ENCODE data around the gene RNF112.
A peak's percentile ranks its signal among the peaks of the same experiment; 100 is the strongest.

RNF112 gene

DNA sequence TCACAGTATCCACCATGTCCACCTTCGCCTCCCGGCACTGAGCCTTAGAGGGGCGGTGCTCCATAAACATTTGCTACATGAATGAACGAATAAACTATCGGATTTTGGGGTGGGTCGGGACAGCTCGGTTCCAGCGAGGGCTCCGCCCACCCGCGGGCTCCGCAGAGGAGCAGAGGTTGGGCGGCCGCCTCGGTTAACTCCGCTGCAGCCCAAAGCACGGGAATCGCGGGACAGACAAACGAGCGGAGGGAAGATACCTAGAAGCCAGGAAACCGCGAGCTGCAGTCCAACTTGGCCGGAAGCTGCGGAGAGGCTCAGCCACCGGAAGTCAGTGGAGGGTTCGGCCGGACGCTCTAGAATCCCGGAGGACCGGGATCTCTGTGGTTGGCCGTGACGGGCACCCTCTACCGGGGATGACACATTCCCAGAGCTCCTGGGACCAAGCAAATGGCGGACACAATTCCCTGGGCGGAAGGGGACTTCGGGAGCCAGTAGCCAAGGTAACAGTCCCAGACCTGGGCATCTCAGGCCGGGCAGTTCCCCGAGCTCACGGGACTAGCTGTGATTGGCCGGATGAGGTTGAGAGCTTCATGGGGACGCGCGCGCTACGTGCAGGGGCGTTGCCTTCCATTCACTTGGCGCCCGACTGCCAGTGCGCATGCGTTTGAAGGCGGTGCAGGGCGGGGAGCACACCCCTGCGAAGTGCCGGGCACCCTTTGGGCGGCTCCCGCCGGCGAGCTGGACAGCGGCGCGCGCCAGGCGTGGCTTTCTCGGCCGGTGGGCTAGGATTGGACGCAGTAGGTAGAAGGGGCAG is 33.2 kb upstream of the RNF112 start (continued):
- no peak for TF ChIP-seq ZNF529 (tag by site-specific recombination; IDR thresholded peaks at IDR 0.05; ENCODE audit: insufficient replicate concordance)
- no peak for TF ChIP-seq OSR2 (tag by site-specific recombination; IDR thresholded peaks at IDR 0.05)
- TF ChIP-seq ZNF768 (tag by site-specific recombination; IDR thresholded peaks at IDR 0.05), result no peak
- peak; percentile 99 for TF ChIP-seq IKZF3 (tag by site-specific recombination; IDR thresholded peaks at IDR 0.05)
- no peak for TF ChIP-seq ZNF404 (tag by site-specific recombination; IDR thresholded peaks at IDR 0.05)
- no peak for TF ChIP-seq ZSCAN4 (tag by site-specific recombination; IDR thresholded peaks at IDR 0.05)
- TF ChIP-seq ZNF473 (tag by site-specific recombination; IDR thresholded peaks at IDR 0.05), result no peak
- TF ChIP-seq ZNF843 (tag by site-specific recombination; IDR thresholded peaks at IDR 0.05), result no peak
- TF ChIP-seq ZNF791 (tag by site-specific recombination; IDR thresholded peaks at IDR 0.05), result no peak
- peak; percentile 79 for TF ChIP-seq KLF1 (tag by site-specific recombination; IDR thresholded peaks at IDR 0.05)
- no peak for TF ChIP-seq ZNF785 (tag by site-specific recombination; IDR thresholded peaks at IDR 0.05)
- peak; percentile 90 for TF ChIP-seq ZBTB17 (tag by site-specific recombination; IDR thresholded peaks at IDR 0.05)
- TF ChIP-seq ZNF211 (tag by site-specific recombination; IDR thresholded peaks at IDR 0.05; ENCODE audit: low read depth), result no peak
- TF ChIP-seq ZNF138 (tag by site-specific recombination; IDR thresholded peaks at IDR 0.05; ENCODE audit: borderline replicate concordance), result no peak
- TF ChIP-seq ATF2 (tag by site-specific recombination; IDR thresholded peaks at IDR 0.05; ENCODE audit: low read depth), result no peak
- peak; percentile 72 for TF ChIP-seq SP7 (tag by site-specific recombination; IDR thresholded peaks at IDR 0.05)
- TF ChIP-seq ZNF266 (tag by site-specific recombination; IDR thresholded peaks at IDR 0.05; ENCODE audit: low read depth), result no peak
- no peak for TF ChIP-seq ZNF621 (tag by site-specific recombination; IDR thresholded peaks at IDR 0.05)
- no peak for TF ChIP-seq HOXC10 (CRISPR knock-in tag; IDR thresholded peaks at IDR 0.05)
- peak; percentile 81 for TF ChIP-seq ZEB2 (tag by site-specific recombination; IDR thresholded peaks at IDR 0.05)
- TF ChIP-seq BCL6B (tag by site-specific recombination; IDR thresholded peaks at IDR 0.05), result no peak
- no peak for TF ChIP-seq ZNF514 (tag by site-specific recombination; IDR thresholded peaks at IDR 0.05)
- TF ChIP-seq ZNF624 (tag by site-specific recombination; IDR thresholded peaks at IDR 0.05), result no peak
- TF ChIP-seq HOXA7 (CRISPR knock-in tag; IDR thresholded peaks at IDR 0.05; ENCODE audit: borderline replicate concordance), result no peak
- no peak for TF ChIP-seq ZNF433 (tag by site-specific recombination; IDR thresholded peaks at IDR 0.05; ENCODE audit: low read depth)
- TF ChIP-seq ZNF157 (tag by site-specific recombination; IDR thresholded peaks at IDR 0.05), result no peak
- TF ChIP-seq ZNF184 (tag by site-specific recombination; IDR thresholded peaks at IDR 0.05), result no peak
- no peak for TF ChIP-seq SCRT1 (tag by site-specific recombination; IDR thresholded peaks at IDR 0.05; ENCODE audit: borderline replicate concordance)
- TF ChIP-seq ZNF335 (tag by site-specific recombination; conservative IDR thresholded peaks at IDR 0.05), result peak; percentile 68
- no peak for TF ChIP-seq ZNF837 (tag by site-specific recombination; IDR thresholded peaks at IDR 0.05)
- no peak for TF ChIP-seq ZFP41 (tag by site-specific recombination; IDR thresholded peaks at IDR 0.05; ENCODE audit: borderline replicate concordance)
- TF ChIP-seq, protein P1, sequence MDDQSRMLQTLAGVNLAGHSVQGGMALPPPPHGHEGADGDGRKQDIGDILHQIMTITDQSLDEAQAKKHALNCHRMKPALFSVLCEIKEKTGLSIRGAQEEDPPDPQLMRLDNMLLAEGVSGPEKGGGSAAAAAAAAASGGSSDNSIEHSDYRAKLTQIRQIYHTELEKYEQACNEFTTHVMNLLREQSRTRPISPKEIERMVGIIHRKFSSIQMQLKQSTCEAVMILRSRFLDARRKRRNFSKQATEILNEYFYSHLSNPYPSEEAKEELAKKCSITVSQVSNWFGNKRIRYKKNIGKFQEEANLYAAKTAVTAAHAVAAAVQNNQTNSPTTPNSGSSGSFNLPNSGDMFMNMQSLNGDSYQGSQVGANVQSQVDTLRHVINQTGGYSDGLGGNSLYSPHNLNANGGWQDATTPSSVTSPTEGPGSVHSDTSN (CRISPR knock-in tag; IDR thresholded peaks at IDR 0.05), result no peak; the same call in 1 of the 2 replicates
- TF ChIP-seq, protein P2, sequence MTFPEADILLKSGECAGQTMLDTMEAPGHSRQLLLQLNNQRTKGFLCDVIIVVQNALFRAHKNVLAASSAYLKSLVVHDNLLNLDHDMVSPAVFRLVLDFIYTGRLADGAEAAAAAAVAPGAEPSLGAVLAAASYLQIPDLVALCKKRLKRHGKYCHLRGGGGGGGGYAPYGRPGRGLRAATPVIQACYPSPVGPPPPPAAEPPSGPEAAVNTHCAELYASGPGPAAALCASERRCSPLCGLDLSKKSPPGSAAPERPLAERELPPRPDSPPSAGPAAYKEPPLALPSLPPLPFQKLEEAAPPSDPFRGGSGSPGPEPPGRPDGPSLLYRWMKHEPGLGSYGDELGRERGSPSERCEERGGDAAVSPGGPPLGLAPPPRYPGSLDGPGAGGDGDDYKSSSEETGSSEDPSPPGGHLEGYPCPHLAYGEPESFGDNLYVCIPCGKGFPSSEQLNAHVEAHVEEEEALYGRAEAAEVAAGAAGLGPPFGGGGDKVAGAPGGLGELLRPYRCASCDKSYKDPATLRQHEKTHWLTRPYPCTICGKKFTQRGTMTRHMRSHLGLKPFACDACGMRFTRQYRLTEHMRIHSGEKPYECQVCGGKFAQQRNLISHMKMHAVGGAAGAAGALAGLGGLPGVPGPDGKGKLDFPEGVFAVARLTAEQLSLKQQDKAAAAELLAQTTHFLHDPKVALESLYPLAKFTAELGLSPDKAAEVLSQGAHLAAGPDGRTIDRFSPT (tag by site-specific recombination; IDR thresholded peaks at IDR 0.05), result peak; percentile 96

All from HEK293 (cell line).